Peyer's patch (tissue), 4 donors: ENCODE measurements around the gene MMP11. TPM values are rescaled to one million over a fixed set of nuclear protein-coding genes. Genes with fewer than 3 reads are reported as not detected.

Experiments
- DNase-seq, 3 donors: peaks; one replicate each; pipeline ENCODE4 v3.0.0-alpha.2; 2017 to 2019
- H3K27ac ChIP-seq, 4 donors: fragments of 200-600 bp; sonication (generic); one replicate each; pipeline ENCODE4 v1.5.1; 2016 to 2019
- H3K27me3 ChIP-seq, 2 donors: fragments of 200-600 bp; sonication (generic); one replicate each; pipeline ENCODE4 v1.5.1; 2019
- H3K36me3 ChIP-seq, 3 donors: fragments of 200-600 bp; sonication (generic); one replicate each; pipeline ENCODE4 v1.5.1; 2016 to 2019
- H3K4me1 ChIP-seq, 4 donors: fragments of 200-600 bp; sonication (generic); one replicate each; pipeline ENCODE4 v1.5.1; 2016 to 2019
- H3K4me3 ChIP-seq, 4 donors: fragments of 200-600 bp; sonication (generic); 1 replicate in 3 of 4; 2 replicates in 1 of 4; pipeline ENCODE4 v1.5.1; 2016 to 2019; ENCODE audit warnings: mild to moderate bottlenecking in 1 of 4
- H3K9me3 ChIP-seq, 4 donors: fragments of 200-600 bp; sonication (generic); one replicate each; pipeline ENCODE4 v1.5.1; 2016 to 2019; ENCODE audit warnings: mild to moderate bottlenecking in 1 of 4
- CTCF ChIP-seq, 6 experiments: fragments of 450-650 bp in 4 of 6; fragments of 200-600 bp in 2 of 6; sonication (generic) in 1 of 6; IDR thresholded peaks; one replicate each; pipeline ENCODE4 v1.5.1; 2017 to 2019; ENCODE audit warnings: antibody characterized with exemption in 6 of 6, mild to moderate bottlenecking in 3 of 6, moderate library complexity in 1 of 6
- POLR2A ChIP-seq, 2 donors: fragments of 450-650 bp; IDR thresholded peaks; one replicate each; pipeline ENCODE4 v1.5.1; 2017; ENCODE audit warnings: antibody characterized with exemption in 2 of 2, mild to moderate bottlenecking in 2 of 2, moderate library complexity in 2 of 2
- total RNA-seq, 4 donors: library from RNA; depleted of rRNA; stranded (reverse); fragments of >200 nt; gene quantifications; one replicate each; pipeline ENCODE4 v1.1.0, GENCODE V29; 2016

The MMP11 gene
- total RNA-seq, 4 donors from 2014 or later: 2.9 to 19.5 (median 13.7) TPM

DNA sequence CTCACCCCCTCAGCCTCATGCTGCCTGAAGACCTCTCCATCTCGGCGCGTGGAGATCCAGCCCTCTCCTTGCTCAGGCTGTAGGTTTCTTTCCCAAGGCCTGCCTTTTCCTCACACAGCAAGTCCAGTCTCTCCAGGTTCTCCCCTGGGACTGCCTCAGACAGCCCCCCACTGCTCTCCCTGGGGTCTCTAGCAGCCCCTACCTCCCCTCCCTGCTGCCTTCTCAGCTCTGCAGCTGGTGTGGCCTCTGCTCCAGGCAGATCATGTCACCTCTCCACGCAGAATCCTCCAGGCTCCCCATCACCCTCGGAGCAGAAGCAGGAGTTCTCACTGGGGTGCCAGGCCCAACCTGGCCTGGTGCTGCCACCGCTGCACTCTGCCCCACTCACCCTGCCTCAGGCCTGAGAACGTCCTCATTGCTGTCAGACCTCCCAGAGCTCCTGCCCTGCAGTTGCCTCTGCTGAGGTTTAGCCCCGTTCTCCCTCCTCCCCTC is 29.3 kb downstream of the MMP11 start:
- peak in 1 of 3 donors; percentile 25 for DNase-seq
- H3K36me3 ChIP-seq: peaks cover 0 to 78% (median 0%) of the 10 kb centered on the region in 3 donors
- no peaks in the 10 kb centered on the region for H3K27me3 ChIP-seq
- TF ChIP-seq CTCF (IDR thresholded peaks at IDR 0.05) (no peak), POLR2A (IDR thresholded peaks at IDR 0.05) (no peak)
- H3K27ac ChIP-seq: peak overlapping the region in 2 of 4 donors; percentile 30 to 84
- peaks cover 0 to 21% (median 9%) of the 10 kb centered on the region in 4 donors for H3K4me1 ChIP-seq
- H3K4me3 ChIP-seq: no peak overlapping the region
- no peaks in the 10 kb centered on the region for H3K9me3 ChIP-seq

DNA sequence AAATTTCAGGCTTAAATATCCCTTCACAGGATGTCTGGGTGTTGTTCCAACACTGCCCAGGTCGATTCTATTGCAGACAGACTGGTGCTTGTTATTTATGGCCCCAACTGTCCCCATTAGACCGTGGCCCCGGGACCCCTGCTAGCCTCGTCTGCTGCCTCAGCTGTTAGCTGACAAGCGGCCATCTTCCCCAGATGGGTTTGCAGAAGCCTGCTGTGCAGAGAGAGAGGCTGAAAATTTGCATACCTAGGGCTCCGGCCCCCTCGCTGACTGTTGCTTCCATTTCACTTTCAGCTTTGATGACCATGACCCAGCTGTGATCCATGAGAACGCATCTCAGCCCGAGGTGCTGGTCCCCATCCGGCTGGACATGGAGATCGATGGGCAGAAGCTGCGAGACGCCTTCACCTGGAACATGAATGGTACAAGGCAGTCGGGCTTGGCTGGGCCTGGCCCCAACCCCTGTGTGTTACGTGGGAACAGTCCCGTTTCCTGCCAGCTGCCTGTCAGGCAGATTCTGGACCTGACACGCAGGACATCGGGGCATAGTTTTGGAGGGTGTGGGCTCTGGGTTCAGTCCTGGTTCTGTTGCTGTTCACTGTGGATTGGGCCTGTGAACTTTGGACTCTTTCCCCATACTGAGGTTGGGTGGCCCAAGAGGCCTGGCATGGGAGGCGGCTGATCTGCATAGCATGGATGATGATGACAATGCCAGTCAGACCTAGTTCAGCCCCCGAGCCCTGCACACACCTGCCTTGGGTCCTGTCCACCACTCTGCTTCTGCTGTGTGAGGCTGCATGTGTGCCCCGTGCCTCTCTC is 30.6 kb downstream of the MMP11 start:
- DNase-seq: peak; percentile 35 to 71 (median 65)
- H3K27me3 ChIP-seq: no peaks in the 10 kb centered on the region
- peak overlapping the region in 2 of 4 donors; percentile 36 for H3K4me3 ChIP-seq
- H3K9me3 ChIP-seq: no peaks in the 10 kb centered on the region
- peaks cover 0 to 21% (median 9%) of the 10 kb centered on the region in 4 donors for H3K4me1 ChIP-seq
- peaks cover 0 to 77% (median 0%) of the 10 kb centered on the region in 3 donors for H3K36me3 ChIP-seq
- peak overlapping the region in 3 of 4 donors; percentile 29 to 84 (median 56) for H3K27ac ChIP-seq
- no peak for TF ChIP-seq CTCF (IDR thresholded peaks at IDR 0.05)

- Histone ChIP-seq H3K4me3 (peak overlapping the region in 1 of 4 donors; percentile 16), H3K27ac (peak overlapping the region in 2 of 4 donors; percentile 16 to 84), H3K36me3 (peaks cover 0 to 84% (median 0%) of the 10 kb centered on the region in 3 donors), H3K27me3 (no peaks in the 10 kb centered on the region), H3K9me3 (no peaks in the 10 kb centered on the region), H3K4me1 (peaks cover 0 to 21% (median 9%) of the 10 kb centered on the region in 4 donors)
- no peak for TF ChIP-seq CTCF (IDR thresholded peaks at IDR 0.05)
- TF ChIP-seq POLR2A (IDR thresholded peaks at IDR 0.05): no peak
- peak in 1 of 3 donors; percentile 33 for DNase-seq
These were observed 32.2 kb downstream of the MMP11 start for GRCh38 chr22:23804781-23805291.

DNA sequence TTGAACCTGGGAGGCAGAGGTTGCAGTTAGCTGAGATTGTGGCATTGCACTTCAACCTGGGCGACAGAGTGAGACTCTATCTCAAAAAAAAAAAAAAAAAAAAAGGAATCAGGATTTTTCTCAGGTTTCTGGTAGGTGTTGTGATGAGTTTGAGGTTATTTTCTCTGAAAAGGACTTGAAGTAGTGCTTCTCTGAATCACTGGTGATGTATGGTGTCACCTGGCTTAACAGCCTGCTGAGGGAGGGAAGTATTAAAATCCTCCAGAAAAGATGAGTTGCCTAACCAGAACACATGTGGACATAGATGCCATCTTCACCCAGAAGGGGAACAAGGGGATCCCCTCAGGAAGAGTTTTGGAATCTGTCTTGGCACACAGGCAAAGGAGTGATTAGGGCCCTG is 34.2 kb downstream of the MMP11 start:
- TF ChIP-seq CTCF (IDR thresholded peaks at IDR 0.05): no peak
- TF ChIP-seq POLR2A (IDR thresholded peaks at IDR 0.05): no peak
- H3K27ac ChIP-seq: peak overlapping the region in 1 of 4 donors; percentile 84
- H3K4me3 ChIP-seq: no peak overlapping the region
- H3K27me3 ChIP-seq: no peaks in the 10 kb centered on the region
- H3K4me1 ChIP-seq: peaks cover 0 to 18% (median 5%) of the 10 kb centered on the region in 4 donors
- peak in 1 of 3 donors; percentile 2 for DNase-seq
- peaks cover 0 to 81% (median 0%) of the 10 kb centered on the region in 3 donors for H3K36me3 ChIP-seq
- H3K9me3 ChIP-seq: no peaks in the 10 kb centered on the region

DNA sequence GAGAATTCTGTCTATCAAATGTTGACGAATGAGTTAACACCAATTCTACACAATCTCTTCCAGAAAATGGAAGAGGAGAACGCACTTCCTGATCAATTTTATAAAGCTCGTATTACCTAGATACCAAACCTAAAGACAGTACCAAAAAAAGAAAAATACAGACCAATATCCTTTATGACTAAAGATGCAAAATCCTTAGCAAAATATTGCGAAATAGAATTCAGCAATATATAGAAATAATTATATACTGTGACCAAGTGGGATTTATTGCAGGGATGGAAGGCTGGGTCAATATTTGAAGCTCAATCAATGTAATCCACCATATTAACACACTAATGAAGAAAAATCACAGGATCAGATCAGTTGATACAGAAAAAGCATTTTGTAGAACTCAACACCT is 39.7 kb downstream of the MMP11 start:
- no peak overlapping the region for H3K4me3 ChIP-seq
- peaks cover 0 to 56% (median 0%) of the 10 kb centered on the region in 3 donors for H3K36me3 ChIP-seq
- H3K9me3 ChIP-seq: no peaks in the 10 kb centered on the region
- TF ChIP-seq POLR2A (IDR thresholded peaks at IDR 0.05) (no peak), CTCF (IDR thresholded peaks at IDR 0.05) (no peak)
- DNase-seq: no peak
- H3K4me1 ChIP-seq: no peaks in the 10 kb centered on the region
- no peak overlapping the region for H3K27ac ChIP-seq
- no peaks in the 10 kb centered on the region for H3K27me3 ChIP-seq
